Right lobe of liver (tissue), 4 donors: ENCODE data around the gene LRRC46.

Experiments used
- CTCF ChIP-seq, 4 donors: fragments of 200-600 bp in 3 of 4; fragments of 450-650 bp in 1 of 4; IDR thresholded peaks; one replicate each; pipeline versions ENCODE4 v1.5.1 to v1.8.0; 2016 to 2022; ENCODE audit warnings: antibody characterized with exemption in 4 of 4, mild to moderate bottlenecking in 2 of 4
- POLR2A ChIP-seq: fragments of 450-650 bp; IDR thresholded peaks from one replicate; pipeline ENCODE4 v1.6.1; 2017; ENCODE audit warnings: antibody characterized with exemption, mild to moderate bottlenecking
- donor health status: DM: no; HTN: no; CAD: no.
- donor health status: DM: no; HTN: no; CAD: no.
- donor health status: DM: no; HTN: yes; CAD: no.

- no peak for TF ChIP-seq CTCF (IDR thresholded peaks at IDR 0.05)
- no peak for TF ChIP-seq POLR2A
Measured at GRCh38 chr17:47810901-47811635, 20.4 kb upstream of the LRRC46 start.
